K562 (cell line): ENCODE results near the gene SLC6A9.

Experiments
- CTCF ChIP-seq, 3 experiments: IDR thresholded peaks in 2 of 3; conservative IDR thresholded peaks in 1 of 3; 2 replicates each; pipeline ENCODE4 v1.5.1; 2011 to 2012; ENCODE audit warnings: low read length in 3 of 3, mild to moderate bottlenecking in 3 of 3, control low read depth in 2 of 3, improper control_type of control experiment in 1 of 3, inconsistent platforms in 1 of 3, low read depth in 1 of 3, mixed read lengths in 1 of 3, moderate library complexity in 1 of 3; ENCODE audit not compliant: insufficient read depth in 2 of 3
- ZNF24 ChIP-seq: fragments of 450-650 bp; IDR thresholded peaks from 2 replicates; pipeline ENCODE4 v1.6.1; 2016

GRCh38 chr1:43984855-43985254 is 46.4 kb downstream of the SLC6A9 start:
- TF ChIP-seq CTCF (IDR thresholded peaks at IDR 0.05 in 2 of 3, conservative IDR thresholded peaks at IDR 0.05 in 1 of 3; ENCODE audit: insufficient read depth in 2 of 3, low read depth in 1 of 3, low read length in 3 of 3) (no peak), ZNF24 (no peak)
